NCI-H345 (cell line): ENCODE data around the gene PTCD2.

ENCODE experiments used
- DNase-seq: peaks from one replicate; lab custom pipeline; 2025; lab: John Stamatoyannopoulos, UW

Gene PTCD2

GRCh38 chr5:72319976-72320752 is at the start of gene PTCD2, which contains the start of gene MRPS27:
PTCD2 (plus strand) TSS chr5:72320373; CDS start chr5:72320383, 10 bp downstream.
MRPS27 (minus strand) TSS chr5:72320240; CDS start chr5:72320221, 19 bp downstream.
- peak; percentile 98 for DNase-seq

GRCh38 chr5:72271702-72272101 is 48.5 kb upstream of the PTCD2 start:
- no peak for DNase-seq

GRCh38 chr5:72272398-72272797 is 47.8 kb upstream of the PTCD2 start:
- DNase-seq = no peak

- DNase-seq = no peak
These were observed 46.6 kb upstream of the PTCD2 start for GRCh38 chr5:72273547-72273946.

- no peak for DNase-seq
These were observed 43.9 kb upstream of the PTCD2 start for GRCh38 chr5:72276219-72276752.

- no peak for DNase-seq
These were observed 39.5 kb upstream of the PTCD2 start for GRCh38 chr5:72280581-72281069.

GRCh38 chr5:72281430-72281763 is 38.8 kb upstream of the PTCD2 start:
- no peak for DNase-seq

GRCh38 chr5:72281764-72282499 is 38.2 kb upstream of the PTCD2 start:
- no peak for DNase-seq

- DNase-seq = no peak
These were observed 37.3 kb upstream of the PTCD2 start for GRCh38 chr5:72282878-72283277.

GRCh38 chr5:72283358-72283757 is 36.8 kb upstream of the PTCD2 start:
- no peak for DNase-seq

- DNase-seq = no peak
These were observed 35.4 kb upstream of the PTCD2 start for GRCh38 chr5:72284559-72285423.

GRCh38 chr5:72285424-72285821 is 34.8 kb upstream of the PTCD2 start:
- DNase-seq = no peak

- DNase-seq = no peak
These were observed 33.4 kb upstream of the PTCD2 start for GRCh38 chr5:72286798-72287197.

- peak; percentile 75 for DNase-seq
These were observed 31.2 kb upstream of the PTCD2 start for GRCh38 chr5:72288924-72289323.

- no peak for DNase-seq
These were observed 29.6 kb upstream of the PTCD2 start for GRCh38 chr5:72290356-72291133.

GRCh38 chr5:72291601-72292000 is 28.6 kb upstream of the PTCD2 start:
- no peak for DNase-seq

- no peak for DNase-seq
These were observed 27.8 kb upstream of the PTCD2 start for GRCh38 chr5:72292411-72292810.

GRCh38 chr5:72293495-72294055 is 26.6 kb upstream of the PTCD2 start:
- DNase-seq = no peak

- no peak for DNase-seq
These were observed 25.7 kb upstream of the PTCD2 start for GRCh38 chr5:72294473-72294872.

- DNase-seq = no peak
These were observed 24.6 kb upstream of the PTCD2 start for GRCh38 chr5:72295539-72295938.

- DNase-seq = no peak
These were observed 23.9 kb upstream of the PTCD2 start for GRCh38 chr5:72296256-72296655.
